ACC112 (cell line): Measurements from ENCODE around the gene MTMR12.

ENCODE experiments used
- H2AFZ ChIP-seq: fragments of 200-600 bp; sonication (generic); one replicate; pipeline ENCODE4 v1.6.0; 2017; ENCODE audit warnings: antibody characterized with exemption, low read length; ENCODE audit not compliant: unreplicated experiment
- H3K27ac ChIP-seq: fragments of 200-600 bp; sonication (generic); 2 replicates; pipeline ENCODE4 v1.5.1; 2014; ENCODE audit warnings: low read depth, mild to moderate bottlenecking, antibody characterized with exemption, low read length, moderate library complexity
- H3K27me3 ChIP-seq: fragments of 200-600 bp; sonication (generic); 2 replicates; pipeline ENCODE4 v1.6.1; 2014; ENCODE audit warnings: mild to moderate bottlenecking, antibody characterized with exemption, low read length, moderate library complexity, mixed read lengths; ENCODE audit not compliant: insufficient read depth
- H3K36me3 ChIP-seq: fragments of 200-600 bp; sonication (generic); 2 replicates; pipeline ENCODE4 v1.6.1; 2016; ENCODE audit warnings: mild to moderate bottlenecking, antibody characterized with exemption, low read length, moderate library complexity, mixed read lengths; ENCODE audit not compliant: insufficient read depth
- H3K4me1 ChIP-seq: fragments of 200-600 bp; sonication (generic); one replicate; pipeline ENCODE4 v1.6.1; 2016; ENCODE audit warnings: low read length, mixed read lengths; ENCODE audit not compliant: insufficient read depth, unreplicated experiment, control insufficient read depth
- H3K4me3 ChIP-seq: fragments of 200-600 bp; sonication (generic); 2 replicates; pipeline ENCODE4 v1.5.1; 2014; ENCODE audit warnings: mild to moderate bottlenecking, low read depth, low read length
- H3K79me2 ChIP-seq: fragments of 200-600 bp; sonication (generic); one replicate; pipeline ENCODE4 v1.6.0; 2016; ENCODE audit warnings: low read length; ENCODE audit not compliant: control insufficient read depth, unreplicated experiment, insufficient read depth

Gene MTMR12

DNA sequence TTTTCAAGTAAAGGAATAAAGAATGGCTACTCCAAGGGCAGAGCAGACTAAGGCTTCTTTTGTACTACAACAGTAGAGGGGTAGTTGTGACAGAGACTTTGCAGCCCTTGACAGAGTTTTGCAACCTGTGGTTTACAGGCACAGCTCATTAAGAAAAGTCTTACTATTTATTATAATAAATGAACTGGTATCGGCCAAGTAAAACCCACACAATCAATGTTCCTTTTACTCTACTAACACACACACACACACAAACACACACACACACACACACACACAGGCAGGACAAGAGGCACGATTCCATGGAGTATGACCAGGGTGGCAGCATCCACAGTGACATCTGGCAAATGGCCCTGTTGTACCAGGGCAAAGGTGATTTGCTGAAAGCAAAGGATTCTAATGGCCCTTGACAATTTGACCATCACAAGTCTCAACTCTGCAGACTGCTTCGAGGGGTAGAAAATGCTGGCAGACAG, 79.5 kb downstream of the MTMR12 start:
- no peak overlapping the region for H2AFZ ChIP-seq
- H3K79me2 ChIP-seq = no peaks in the 10 kb centered on the region
- H3K4me3 ChIP-seq = no peak overlapping the region
- H3K36me3 ChIP-seq = no peaks in the 10 kb centered on the region
- peaks cover 22% of the 10 kb centered on the region for H3K4me1 ChIP-seq
- H3K27ac ChIP-seq = peak overlapping the region; percentile 3; the same call in 1 of the 2 replicates
- no peaks in the 10 kb centered on the region for H3K27me3 ChIP-seq

DNA sequence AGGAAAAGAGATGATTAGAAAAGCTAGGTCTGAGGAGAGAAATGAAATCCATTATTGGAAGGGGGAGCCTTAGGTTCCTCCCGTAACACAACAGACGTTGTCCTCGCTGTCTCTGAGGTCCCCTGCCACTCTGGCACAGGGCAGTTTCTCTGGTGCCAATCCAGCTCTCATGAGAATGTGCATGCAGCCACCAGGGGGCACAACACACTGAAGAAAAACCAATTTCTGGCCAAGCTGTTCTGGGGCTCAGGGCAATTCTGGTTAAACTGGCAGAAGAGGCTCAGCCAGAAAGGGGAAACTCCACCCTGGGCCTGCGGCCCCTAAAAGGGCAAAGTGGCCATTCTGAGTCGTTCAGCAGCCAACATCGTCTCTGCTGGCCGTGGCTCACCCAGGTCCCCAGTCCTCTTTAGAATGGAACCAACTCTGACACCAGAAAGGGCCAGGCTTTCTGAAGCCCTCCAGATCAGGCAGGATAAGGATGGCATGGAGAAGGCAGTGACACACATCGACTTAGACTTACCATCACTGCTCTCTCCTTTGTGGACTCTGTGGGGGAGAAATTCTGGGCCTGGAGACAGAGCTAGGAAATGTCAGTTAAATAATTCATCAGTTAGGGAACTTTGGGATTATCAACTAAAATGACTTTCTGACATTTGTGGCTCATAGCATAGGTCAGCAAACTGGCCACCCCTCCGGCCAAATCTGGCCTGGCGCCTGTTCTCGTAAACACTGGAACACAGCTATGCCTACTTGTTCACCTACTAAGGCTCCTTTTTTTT, 80.1 kb downstream of the MTMR12 start:
- no peaks in the 10 kb centered on the region for H3K79me2 ChIP-seq
- H3K4me1 ChIP-seq = peaks cover 22% of the 10 kb centered on the region
- no peak overlapping the region for H3K4me3 ChIP-seq
- H3K27ac ChIP-seq = no peak overlapping the region
- H3K36me3 ChIP-seq = no peaks in the 10 kb centered on the region
- H2AFZ ChIP-seq = no peak overlapping the region
- H3K27me3 ChIP-seq = no peaks in the 10 kb centered on the region

DNA sequence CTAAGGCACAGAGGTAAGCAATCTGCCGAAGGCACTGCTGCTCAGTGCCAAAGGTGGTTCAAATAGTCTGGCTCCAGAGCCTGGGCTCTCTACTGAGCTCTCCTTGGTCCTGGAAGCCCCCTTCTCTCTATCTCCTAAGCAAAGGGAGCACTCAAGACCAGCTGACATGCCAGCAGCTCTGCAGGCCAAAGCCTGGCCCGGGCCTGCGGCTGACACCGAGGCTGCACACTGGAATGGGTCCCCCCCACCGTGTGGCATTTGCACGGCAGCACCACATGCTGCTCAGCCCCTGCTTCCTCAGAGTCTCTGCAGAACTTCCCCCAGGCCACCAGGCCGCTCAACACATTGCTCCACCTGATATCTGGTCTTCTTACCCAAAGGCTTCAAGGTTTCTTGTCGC, 80.8 kb downstream of the MTMR12 start:
- no peaks in the 10 kb centered on the region for H3K36me3 ChIP-seq
- H3K27ac ChIP-seq = no peak overlapping the region
- no peak overlapping the region for H2AFZ ChIP-seq
- no peaks in the 10 kb centered on the region for H3K27me3 ChIP-seq
- H3K4me3 ChIP-seq = no peak overlapping the region
- H3K79me2 ChIP-seq = no peaks in the 10 kb centered on the region
- H3K4me1 ChIP-seq = peaks cover 22% of the 10 kb centered on the region

DNA sequence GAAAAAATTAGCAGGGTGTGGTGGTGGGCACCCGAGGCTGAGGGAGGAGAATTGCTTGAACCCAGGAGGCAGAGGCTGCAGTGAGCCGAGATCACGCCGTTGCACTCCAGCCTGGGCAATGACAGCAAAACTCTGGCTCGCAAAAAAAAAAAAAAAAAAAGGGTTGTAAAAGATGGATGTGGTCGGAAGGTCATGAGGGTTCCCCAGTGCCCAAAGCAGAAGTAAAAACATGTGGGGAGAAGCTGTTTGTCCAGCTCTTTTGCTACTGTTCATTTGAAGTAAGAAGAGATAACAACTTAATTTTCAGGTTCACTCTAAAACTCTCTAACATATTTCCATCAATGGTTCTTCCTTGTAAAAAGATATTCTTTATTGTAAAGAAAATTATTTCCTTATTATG, 81.5 kb downstream of the MTMR12 start:
- Histone ChIP-seq H3K4me3 (no peak overlapping the region), H3K79me2 (no peaks in the 10 kb centered on the region), H3K27me3 (no peaks in the 10 kb centered on the region), H3K36me3 (no peaks in the 10 kb centered on the region), H2AFZ (no peak overlapping the region), H3K4me1 (peaks cover 22% of the 10 kb centered on the region), H3K27ac (no peak overlapping the region)

DNA sequence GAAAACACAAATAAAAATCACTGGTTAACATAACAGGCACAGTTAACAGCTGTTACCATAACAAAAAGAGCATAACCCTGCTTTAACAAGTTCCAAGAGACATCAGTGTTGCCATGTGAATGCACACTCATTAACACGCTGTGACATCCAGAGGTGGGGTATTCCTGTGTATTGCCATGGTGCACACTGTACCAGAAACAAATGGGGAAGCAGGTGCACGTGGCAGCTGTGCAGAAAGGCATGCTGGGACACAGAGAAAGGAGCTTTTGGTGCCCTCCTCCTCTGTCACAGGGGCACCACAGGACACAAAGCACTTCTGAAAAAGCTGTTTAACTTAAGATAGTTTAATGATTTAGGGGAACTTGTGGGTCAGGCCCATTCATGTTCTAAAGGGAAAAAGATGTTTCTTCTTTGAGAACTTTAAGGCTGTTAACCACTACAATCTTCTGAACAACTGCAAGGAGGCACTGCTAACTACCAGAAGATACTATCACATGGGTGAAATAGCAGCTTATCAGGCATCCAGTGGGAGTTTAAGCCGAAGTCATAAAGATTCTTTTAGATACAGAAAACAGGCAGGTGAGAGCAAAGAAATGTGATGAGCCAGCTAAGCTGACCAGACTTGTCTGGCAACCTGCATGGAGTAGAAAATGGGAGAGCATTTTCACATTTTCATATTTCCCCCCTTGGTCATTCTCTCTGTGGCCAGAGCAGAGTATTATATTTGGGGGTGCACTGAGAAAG, 82.2 kb downstream of the MTMR12 start:
- Histone ChIP-seq H3K79me2 (no peaks in the 10 kb centered on the region), H3K27ac (no peak overlapping the region), H3K27me3 (no peaks in the 10 kb centered on the region), H3K36me3 (no peaks in the 10 kb centered on the region), H2AFZ (no peak overlapping the region), H3K4me3 (no peak overlapping the region), H3K4me1 (peaks cover 22% of the 10 kb centered on the region)

DNA sequence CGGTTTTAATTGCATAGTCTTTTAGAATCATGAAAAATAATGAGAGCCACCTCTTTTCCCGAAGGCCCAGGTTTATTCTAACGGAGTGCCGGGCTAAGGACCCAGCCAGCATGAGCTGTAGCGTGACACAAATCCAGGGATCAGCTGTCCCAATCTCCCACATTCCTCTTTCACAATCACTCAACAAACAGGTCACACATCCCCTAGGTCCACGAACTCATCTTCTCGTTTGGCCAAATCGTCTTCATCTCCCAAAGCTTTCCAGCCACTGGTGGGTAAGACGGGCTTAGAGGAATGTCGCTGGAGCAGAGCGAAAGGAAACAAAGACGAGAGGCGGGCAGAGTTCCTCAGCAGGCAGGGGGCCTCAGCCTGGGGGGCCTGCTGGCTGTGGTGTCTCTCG, 83.2 kb downstream of the MTMR12 start:
- H3K79me2 ChIP-seq = no peaks in the 10 kb centered on the region
- H3K4me3 ChIP-seq = no peak overlapping the region
- H3K4me1 ChIP-seq = peaks cover 20% of the 10 kb centered on the region
- no peak overlapping the region for H2AFZ ChIP-seq
- H3K27ac ChIP-seq = no peak overlapping the region
- no peaks in the 10 kb centered on the region for H3K36me3 ChIP-seq
- no peaks in the 10 kb centered on the region for H3K27me3 ChIP-seq

DNA sequence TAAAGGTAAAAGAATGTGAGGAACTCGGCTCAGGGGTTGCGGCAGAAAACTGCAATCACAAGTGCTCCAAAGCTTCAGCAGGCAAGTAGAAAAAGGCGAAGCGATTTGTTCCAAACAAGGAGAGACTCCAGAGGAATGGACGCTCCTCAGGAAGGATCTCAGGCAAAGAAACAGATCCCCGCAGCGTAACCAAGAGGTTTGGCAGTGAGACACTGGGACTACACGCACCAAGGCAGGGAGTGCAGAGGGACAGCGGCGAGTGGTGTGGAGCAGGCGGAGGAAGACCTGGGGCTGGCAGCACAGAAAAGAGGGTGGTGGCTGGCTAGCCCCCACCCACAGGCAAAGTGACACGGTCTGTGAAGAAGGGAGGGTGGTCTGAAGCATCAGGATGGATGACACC, 83.9 kb downstream of the MTMR12 start:
- H3K36me3 ChIP-seq = no peaks in the 10 kb centered on the region
- no peak overlapping the region for H3K4me3 ChIP-seq
- H3K4me1 ChIP-seq = peaks cover 20% of the 10 kb centered on the region
- no peaks in the 10 kb centered on the region for H3K79me2 ChIP-seq
- H3K27me3 ChIP-seq = no peaks in the 10 kb centered on the region
- H2AFZ ChIP-seq = no peak overlapping the region
- H3K27ac ChIP-seq = no peak overlapping the region

DNA sequence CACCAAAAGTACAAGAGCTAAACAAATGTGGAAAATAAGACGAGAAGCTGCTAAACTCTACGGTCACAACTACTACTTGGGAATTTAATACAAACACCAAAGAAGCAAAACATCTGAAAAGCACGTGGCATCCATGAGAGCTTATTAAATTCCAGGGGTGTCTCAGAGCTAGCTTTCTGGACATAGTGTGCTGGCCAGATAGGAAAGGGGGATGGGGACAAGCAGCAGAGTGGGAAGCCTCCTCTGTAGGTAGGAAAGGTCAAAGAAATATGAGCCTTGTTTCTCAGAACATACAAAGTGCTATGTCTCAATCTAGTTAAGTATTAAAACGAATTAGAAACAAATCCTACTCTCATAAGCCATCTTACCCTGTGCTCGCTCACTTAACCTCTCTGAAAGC, 87.3 kb downstream of the MTMR12 start:
- no peaks in the 10 kb centered on the region for H3K36me3 ChIP-seq
- no peaks in the 10 kb centered on the region for H3K79me2 ChIP-seq
- H3K27ac ChIP-seq = no peak overlapping the region
- H3K4me1 ChIP-seq = peaks cover 10% of the 10 kb centered on the region
- no peak overlapping the region for H3K4me3 ChIP-seq
- H2AFZ ChIP-seq = no peak overlapping the region
- no peaks in the 10 kb centered on the region for H3K27me3 ChIP-seq

DNA sequence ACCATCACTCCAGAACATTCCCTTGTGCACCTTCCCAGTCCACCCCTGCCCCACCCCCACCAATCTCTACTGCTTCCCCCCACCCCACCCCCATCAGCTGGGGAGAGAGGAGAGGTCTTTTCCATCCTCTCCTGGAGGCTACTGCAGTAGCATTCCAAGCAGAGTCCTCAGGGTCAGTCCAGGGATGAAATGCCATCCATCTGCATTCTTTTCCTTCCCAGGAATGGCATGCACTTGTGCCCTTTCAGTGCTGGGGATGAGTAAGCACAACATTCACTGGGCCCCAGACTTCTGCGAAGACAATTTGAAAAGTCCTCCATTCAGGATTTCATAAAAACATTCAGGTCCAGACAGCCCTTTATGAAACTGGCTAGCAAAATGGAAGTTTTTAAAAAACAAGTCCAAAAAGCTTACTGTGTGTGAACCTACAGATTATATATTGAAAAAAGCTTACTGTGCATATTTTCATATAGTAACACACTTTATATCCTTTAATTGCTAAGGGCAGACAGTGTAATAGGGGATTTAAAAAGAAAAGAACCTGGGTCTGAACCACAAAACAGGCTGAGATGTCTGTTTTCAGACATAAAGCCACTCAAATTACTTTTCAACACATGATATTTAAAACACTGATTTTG, 88.6 kb downstream of the MTMR12 start:
- H2AFZ ChIP-seq = no peak overlapping the region
- no peaks in the 10 kb centered on the region for H3K79me2 ChIP-seq
- H3K4me1 ChIP-seq = peaks cover 10% of the 10 kb centered on the region
- H3K27me3 ChIP-seq = no peaks in the 10 kb centered on the region
- no peak overlapping the region; the same call in 1 of the 2 replicates for H3K27ac ChIP-seq
- H3K36me3 ChIP-seq = no peaks in the 10 kb centered on the region
- H3K4me3 ChIP-seq = no peak overlapping the region

DNA sequence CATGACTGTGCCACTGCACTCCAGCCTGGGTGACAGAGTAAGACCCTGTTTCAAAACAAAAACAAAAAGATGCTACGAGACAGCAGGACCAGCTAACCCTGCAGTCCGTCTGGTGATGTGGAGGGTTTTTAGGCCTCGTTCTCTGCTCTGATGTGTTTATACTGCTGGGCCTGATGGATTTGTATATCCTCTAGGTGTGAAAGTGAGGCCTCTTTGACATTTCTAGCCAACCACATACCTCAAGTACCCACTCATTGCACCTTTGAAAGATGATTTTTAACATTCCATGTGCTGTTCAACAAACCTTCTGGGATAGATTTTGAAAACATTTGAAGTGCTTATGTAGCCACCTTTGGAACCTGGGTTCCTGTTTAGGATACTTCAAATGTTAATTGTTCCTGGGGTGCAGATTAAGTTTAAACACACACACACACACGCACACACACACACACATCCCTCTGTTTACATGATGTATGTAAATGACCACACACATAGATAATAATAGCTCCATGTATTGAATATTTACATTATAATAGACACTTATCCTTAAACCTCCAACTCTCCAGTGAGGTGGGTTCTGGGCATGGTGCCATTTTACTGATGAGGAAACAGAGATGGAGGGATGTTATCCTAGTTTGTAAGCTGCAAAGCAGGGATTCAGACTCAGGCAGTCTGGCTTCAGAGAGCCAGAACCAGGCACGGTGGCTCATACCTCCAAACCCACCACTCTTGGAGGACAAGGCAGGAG, 89.8 kb downstream of the MTMR12 start:
- Histone ChIP-seq H3K27ac (no peak overlapping the region), H2AFZ (no peak overlapping the region)

More for the DNA sequence above, 89.8 kb downstream of the MTMR12 start:
- Histone ChIP-seq H3K36me3 (no peaks in the 10 kb centered on the region), H3K27me3 (no peaks in the 10 kb centered on the region), H3K4me1 (peaks cover 10% of the 10 kb centered on the region), H3K4me3 (no peak overlapping the region), H3K79me2 (no peaks in the 10 kb centered on the region)
